Measurements from ENCODE around the gene GRHL3. TPM values are rescaled to one million over a fixed set of nuclear protein-coding genes. Genes with fewer than 3 reads are reported as not detected.

The GRHL3 gene
- total and polyA plus RNA-seq, 2 experiments from 2014 or later: not detected

GRCh38 chr1:24297187-24297851 is 21.8 kb upstream of the GRHL3 start:
- H3K4me1 ChIP-seq (ENCODE audit: insufficient read depth): peaks cover 28% of the 10 kb centered on the region
- 91 to 96% methylated on average over 5 of the region's 5 CpGs for WGBS, 2 experiments (ENCODE audit: low coverage in 1 of 2, low lambda C conversion rate in 2 of 2, missing lambda C conversion rate in 2 of 2)
- in situ Hi-C loops (cut with MboI): no loop called here

GRCh38 chr1:24297852-24298232 is 21.3 kb upstream of the GRHL3 start:
- Histone ChIP-seq H3K9ac (no peak overlapping the region), H3K9me3 (ENCODE audit: low read depth) (no peaks in the 10 kb centered on the region), H4K20me1 (ENCODE audit: insufficient read depth) (no peaks in the 10 kb centered on the region), H3K27ac (no peak overlapping the region), H3K4me3 (no peak overlapping the region), H3F3A (ENCODE audit: insufficient read depth) (peaks cover 32% of the 10 kb centered on the region), H2AFZ (no peak overlapping the region), H3K4me2 (ENCODE audit: unreplicated experiment) (no peak overlapping the region), H3K36me3 (ENCODE audit: low read depth) (no peaks in the 10 kb centered on the region), H3K27me3 (replicated peaks; ENCODE audit: insufficient read depth) (no peaks in the 10 kb centered on the region), H3K4me1 (ENCODE audit: insufficient read depth) (peaks cover 28% of the 10 kb centered on the region), H3K79me2 (ENCODE audit: insufficient read depth) (no peaks in the 10 kb centered on the region), H3K9me2 (ENCODE audit: insufficient read depth) (no peaks in the 10 kb centered on the region)
- in situ Hi-C loops (cut with MboI): no loop called here
- DNase-seq: no peak
- 86 to 92% methylated on average over 4 of the region's 4 CpGs for WGBS, 2 experiments (ENCODE audit: low coverage in 1 of 2, low lambda C conversion rate in 2 of 2, missing lambda C conversion rate in 2 of 2)
- TF ChIP-seq EZH2phosphoT487 (IDR thresholded peaks at IDR 0.05; ENCODE audit: insufficient read depth, low read depth) (no peak), EZH2 (IDR thresholded peaks at IDR 0.05; ENCODE audit: insufficient read depth, poor library complexity, severe bottlenecking) (no peak)

More at GRCh38 chr1:24297187-24297851, 21.8 kb upstream of the GRHL3 start:
- Histone ChIP-seq H3K27me3 (replicated peaks; ENCODE audit: insufficient read depth) (no peaks in the 10 kb centered on the region), H2AFZ (no peak overlapping the region), H3K4me3 (no peak overlapping the region), H3F3A (ENCODE audit: insufficient read depth) (peaks cover 32% of the 10 kb centered on the region), H3K9me3 (ENCODE audit: low read depth) (no peaks in the 10 kb centered on the region), H3K27ac (no peak overlapping the region), H4K20me1 (ENCODE audit: insufficient read depth) (no peaks in the 10 kb centered on the region), H3K9me2 (ENCODE audit: insufficient read depth) (no peaks in the 10 kb centered on the region), H3K4me2 (ENCODE audit: unreplicated experiment) (no peak overlapping the region), H3K79me2 (ENCODE audit: insufficient read depth) (no peaks in the 10 kb centered on the region), H3K9ac (no peak overlapping the region), H3K36me3 (ENCODE audit: low read depth) (no peaks in the 10 kb centered on the region)
- TF ChIP-seq EZH2phosphoT487 (IDR thresholded peaks at IDR 0.05; ENCODE audit: insufficient read depth, low read depth) (no peak), EZH2 (IDR thresholded peaks at IDR 0.05; ENCODE audit: insufficient read depth, poor library complexity, severe bottlenecking) (no peak)
- DNase-seq: no peak

GRCh38 chr1:24298606-24299005 is 20.6 kb upstream of the GRHL3 start:
- no peak for DNase-seq
- Histone ChIP-seq H3K9ac (no peak overlapping the region), H2AFZ (no peak overlapping the region), H3K36me3 (ENCODE audit: low read depth) (no peaks in the 10 kb centered on the region), H3F3A (ENCODE audit: insufficient read depth) (peaks cover 31% of the 10 kb centered on the region), H3K27me3 (replicated peaks; ENCODE audit: insufficient read depth) (no peaks in the 10 kb centered on the region), H3K4me1 (ENCODE audit: insufficient read depth) (peaks cover 28% of the 10 kb centered on the region), H3K79me2 (ENCODE audit: insufficient read depth) (no peaks in the 10 kb centered on the region), H3K4me2 (ENCODE audit: unreplicated experiment) (no peak overlapping the region), H4K20me1 (ENCODE audit: insufficient read depth) (no peaks in the 10 kb centered on the region), H3K9me3 (ENCODE audit: low read depth) (no peaks in the 10 kb centered on the region), H3K27ac (no peak overlapping the region), H3K4me3 (no peak overlapping the region), H3K9me2 (ENCODE audit: insufficient read depth) (no peaks in the 10 kb centered on the region)
- TF ChIP-seq EZH2 (IDR thresholded peaks at IDR 0.05; ENCODE audit: insufficient read depth, poor library complexity, severe bottlenecking) (no peak), EZH2phosphoT487 (IDR thresholded peaks at IDR 0.05; ENCODE audit: insufficient read depth, low read depth) (no peak)
- in situ Hi-C loops (cut with MboI): no loop called here
- 91 to 93% methylated on average over 8 of the region's 8 CpGs for WGBS, 2 experiments (ENCODE audit: low coverage in 1 of 2, low lambda C conversion rate in 2 of 2, missing lambda C conversion rate in 2 of 2)

GRCh38 chr1:24299901-24300300 is 19.3 kb upstream of the GRHL3 start:
- no peak for DNase-seq
- in situ Hi-C loops (cut with MboI): no loop called here
- H3K4me2 ChIP-seq (ENCODE audit: unreplicated experiment): no peak overlapping the region

More at GRCh38 chr1:24299901-24300300, 19.3 kb upstream of the GRHL3 start:
- WGBS, 2 experiments (ENCODE audit: low coverage in 1 of 2, low lambda C conversion rate in 2 of 2, missing lambda C conversion rate in 2 of 2): 83 to 85% methylated on average over 6 of the region's 6 CpGs
- Histone ChIP-seq H3K79me2 (ENCODE audit: insufficient read depth) (no peaks in the 10 kb centered on the region), H3K27ac (no peak overlapping the region), H3K9me2 (ENCODE audit: insufficient read depth) (no peaks in the 10 kb centered on the region), H2AFZ (no peak overlapping the region), H4K20me1 (ENCODE audit: insufficient read depth) (no peaks in the 10 kb centered on the region), H3K27me3 (replicated peaks; ENCODE audit: insufficient read depth) (no peaks in the 10 kb centered on the region), H3K9ac (no peak overlapping the region), H3F3A (ENCODE audit: insufficient read depth) (peaks cover 20% of the 10 kb centered on the region), H3K4me1 (ENCODE audit: insufficient read depth) (peaks cover 18% of the 10 kb centered on the region), H3K4me3 (no peak overlapping the region), H3K9me3 (ENCODE audit: low read depth) (no peaks in the 10 kb centered on the region), H3K36me3 (ENCODE audit: low read depth) (no peaks in the 10 kb centered on the region)
- TF ChIP-seq EZH2phosphoT487 (IDR thresholded peaks at IDR 0.05; ENCODE audit: insufficient read depth, low read depth): no peak
- no peak for TF ChIP-seq EZH2 (IDR thresholded peaks at IDR 0.05; ENCODE audit: insufficient read depth, poor library complexity, severe bottlenecking)
